T-helper 1 cell (primary cell): Measurements from ENCODE around the gene MAX.
"Not testable (repeated sequence)": the region's sequence is repeated elsewhere in the genome, so short reads cannot be mapped to it uniquely, and the experiment has no call there.

ENCODE experiments used
- DNase-seq, 5 donors: peaks; one replicate each; pipeline ENCODE4 v3.0.0-alpha.2; 2012 to 2020

MAX gene

DNA sequence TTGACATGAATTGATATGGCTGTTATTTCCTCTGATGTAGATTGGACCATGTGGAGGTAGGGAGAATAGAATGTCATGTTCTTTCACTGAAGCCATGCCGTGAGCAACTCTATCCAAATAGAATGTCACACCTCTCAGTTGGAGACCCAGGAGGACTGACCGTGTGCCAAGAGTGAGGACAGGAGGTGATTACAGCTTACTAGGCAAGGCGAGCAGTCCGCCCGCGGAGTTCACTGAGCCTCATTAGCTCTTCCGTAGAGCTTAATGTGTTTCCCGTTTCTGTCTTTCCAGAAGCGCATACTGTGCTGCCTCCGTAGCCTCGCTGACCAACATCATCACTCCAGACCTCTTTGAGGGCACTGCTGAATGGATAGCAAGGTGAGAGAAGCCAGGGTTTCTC, 70.0 kb downstream of the MAX start:
- no peak for DNase-seq

DNA sequence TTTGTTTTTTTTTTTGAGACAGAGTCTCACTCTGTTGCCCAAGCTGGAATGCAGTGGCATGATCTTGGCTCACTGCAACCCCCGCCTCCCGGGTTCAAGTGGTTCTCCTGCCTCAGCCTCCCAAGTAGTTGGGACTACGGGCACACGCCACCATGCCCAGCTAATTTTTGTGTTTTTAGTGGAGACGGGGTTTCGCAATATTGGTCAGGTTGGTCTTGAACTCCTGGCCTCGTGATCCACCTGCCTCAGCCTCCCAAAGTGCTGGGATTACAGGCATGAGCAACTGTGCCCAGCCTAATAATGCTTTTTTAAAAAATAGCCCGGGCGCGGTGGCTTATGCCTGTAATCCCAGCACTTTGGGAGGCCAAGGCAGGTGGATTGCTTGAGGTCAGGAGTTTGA, 71.0 kb downstream of the MAX start:
- not testable (repeated sequence) for DNase-seq

DNA sequence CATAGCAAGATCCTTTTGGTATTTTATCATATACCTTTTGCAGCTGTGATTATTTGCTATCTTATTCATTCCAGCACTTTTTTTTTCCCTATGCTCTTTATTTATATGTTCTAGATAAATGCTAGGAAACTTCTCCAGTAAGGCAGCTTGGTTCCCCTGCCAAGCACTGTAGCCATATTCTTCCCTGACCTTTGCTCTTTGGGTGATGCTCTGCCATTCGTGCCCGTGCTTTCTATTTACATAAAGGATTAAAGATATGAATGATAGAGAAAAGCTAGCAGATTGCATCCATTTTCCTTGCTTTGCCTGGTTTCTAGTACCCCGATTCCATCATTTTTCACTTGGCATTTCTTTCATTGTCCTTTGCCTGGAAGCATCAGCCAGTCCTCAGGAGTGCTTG, 73.4 kb downstream of the MAX start:
- DNase-seq: no peak

DNA sequence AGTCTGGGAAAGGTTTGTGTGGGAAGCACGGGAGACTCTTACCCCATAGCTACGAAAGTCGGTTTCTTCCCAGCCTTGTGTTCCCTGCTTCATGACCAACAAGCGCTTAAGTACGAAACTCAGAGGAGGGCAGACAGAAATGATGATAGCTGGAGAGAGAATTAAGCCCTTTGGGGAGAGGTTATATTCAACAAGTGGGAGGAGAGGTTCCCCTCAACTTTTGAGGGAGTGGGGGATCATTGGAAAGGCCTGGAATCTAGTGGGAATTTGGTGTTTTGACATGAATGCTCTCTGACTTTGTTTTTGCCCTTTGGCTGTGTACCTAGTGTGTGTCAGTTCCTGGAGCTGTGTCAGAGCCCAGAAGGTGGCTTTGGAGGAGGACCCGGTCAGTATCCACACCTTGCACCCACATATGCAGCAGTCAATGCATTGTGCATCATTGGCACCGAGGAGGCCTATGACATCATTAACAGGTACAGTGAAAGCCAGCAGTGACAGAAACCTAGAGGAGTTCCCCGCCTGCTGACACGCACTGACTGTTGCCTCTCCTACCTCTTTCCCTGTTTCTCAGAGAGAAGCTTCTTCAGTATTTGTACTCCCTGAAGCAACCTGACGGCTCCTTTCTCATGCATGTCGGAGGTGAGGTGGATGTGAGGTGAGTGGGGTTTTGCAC, 75.1 kb downstream of the MAX start:
- no peak for DNase-seq

DNA sequence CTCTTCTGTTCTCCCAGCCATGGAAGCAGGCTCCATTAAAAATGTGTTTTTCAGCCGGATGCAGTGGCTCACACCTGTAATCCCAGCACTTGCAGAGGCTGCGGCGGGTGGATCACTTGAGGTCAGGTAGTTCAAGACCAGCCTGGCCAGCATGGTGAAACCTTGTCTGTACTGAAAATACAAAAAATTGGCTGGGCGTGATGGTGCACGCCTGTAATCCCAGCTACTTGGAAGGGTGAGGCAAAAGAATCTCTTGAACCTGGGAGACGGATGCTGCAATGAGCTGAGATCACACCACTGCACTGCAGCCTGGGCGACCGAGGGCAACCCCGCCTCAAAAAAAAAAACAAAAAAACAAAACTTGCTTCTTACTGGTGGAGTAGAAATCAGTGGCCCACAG, 75.8 kb downstream of the MAX start:
- no peak for DNase-seq

DNA sequence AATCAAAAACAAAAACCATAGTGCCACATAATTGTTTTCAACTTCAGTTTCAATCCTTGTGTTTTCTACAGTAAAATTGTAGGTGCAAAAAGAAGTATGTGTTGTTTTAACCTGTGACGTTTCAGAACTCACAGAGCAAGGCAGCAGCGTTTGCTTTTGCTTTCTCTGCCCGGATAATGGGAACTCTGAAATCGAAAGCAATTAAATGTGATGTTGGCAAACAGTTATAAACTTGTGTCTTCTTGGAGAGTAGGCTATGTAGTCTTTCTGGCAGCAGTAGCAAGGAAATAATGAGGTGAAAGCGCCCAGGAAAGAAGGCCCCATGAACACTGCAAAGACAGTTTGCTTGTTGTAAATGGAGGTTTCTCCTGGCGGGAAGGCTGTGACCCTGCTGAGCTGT, 76.5 kb downstream of the MAX start:
- no peak for DNase-seq
